ENCODE data around the gene LRRN2.
"Not testable (repeated sequence)": the region's sequence is repeated elsewhere in the genome, so short reads cannot be mapped to it uniquely, and the experiment has no call there.

LRRN2 gene

GRCh38 chr1:204571128-204571527 lies 114.4 kb downstream of the LRRN2 start:
- FAIRE-seq = no peak

GRCh38 chr1:204570021-204570420 lies 115.5 kb downstream of the LRRN2 start:
- not testable (repeated sequence) for FAIRE-seq

- FAIRE-seq = no peak
Observed at GRCh38 chr1:204569478-204569877, 116.1 kb downstream of the LRRN2 start.

- no peak for FAIRE-seq
Observed at GRCh38 chr1:204568576-204569315, 116.8 kb downstream of the LRRN2 start.

Measured in islet of Langerhans (tissue), 1 donor.